Ramos (cell line): ENCODE data around the gene MAGI3.

Source experiments
- in situ Hi-C: fragments of 300-500 bp; cut with MboI; formaldehyde crosslinking; loops from one replicate; pipeline ENCODE4 v1.14.3; 2022; ENCODE audit warnings: low sequenced_read_pairs; ENCODE audit not compliant: unreplicated experiment

MAGI3 gene

DNA sequence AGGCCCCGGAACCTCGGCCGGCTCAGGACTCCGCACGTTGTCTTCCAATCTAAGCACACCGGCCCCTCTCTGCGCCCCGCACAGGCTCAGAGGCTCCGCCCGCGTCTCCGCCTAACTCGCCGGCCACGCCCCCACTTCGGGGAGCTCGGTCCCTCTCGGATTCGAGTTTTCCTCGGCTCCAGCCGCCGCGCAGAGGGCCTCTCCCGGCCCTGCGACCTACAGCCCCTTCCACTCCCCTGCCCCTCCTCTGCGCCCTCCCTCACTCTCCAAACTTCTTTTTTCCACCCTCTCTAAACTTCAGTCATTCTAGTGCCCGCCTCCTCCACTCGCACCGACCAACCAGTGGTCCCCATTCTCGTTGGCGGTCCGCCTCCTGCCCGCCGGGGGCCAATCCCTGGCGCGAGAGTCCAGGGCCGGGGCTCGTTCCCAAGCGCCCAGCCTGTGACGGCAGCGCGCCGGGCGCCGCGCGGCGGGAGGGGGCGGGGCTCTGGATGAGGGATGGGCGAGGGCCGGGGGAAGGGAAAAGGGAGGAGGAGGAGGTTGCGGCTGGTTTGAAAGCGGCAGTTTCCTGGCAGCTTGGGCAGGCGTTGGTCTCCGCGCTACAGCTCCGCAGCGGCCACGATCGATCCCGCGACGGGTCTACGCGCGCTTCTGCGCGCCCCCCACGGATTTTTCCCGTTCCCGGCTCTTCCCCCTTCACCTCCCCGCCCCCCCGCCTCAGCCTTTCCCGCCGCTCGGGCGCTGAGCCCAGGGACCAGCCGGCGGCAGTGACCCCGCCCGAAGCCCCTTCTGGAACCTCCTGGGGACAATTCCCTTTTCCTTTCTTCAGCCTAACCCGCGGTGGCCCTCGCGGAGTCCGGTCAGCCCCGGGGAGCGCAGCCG lies at the start of gene MAGI3:
Gene MAGI3 (plus strand): TSS at position 563 of the 882 bp plus-strand sequence. CDS start 519 bp downstream, outside the sequence.
- in situ Hi-C loops, result no loop called here

DNA sequence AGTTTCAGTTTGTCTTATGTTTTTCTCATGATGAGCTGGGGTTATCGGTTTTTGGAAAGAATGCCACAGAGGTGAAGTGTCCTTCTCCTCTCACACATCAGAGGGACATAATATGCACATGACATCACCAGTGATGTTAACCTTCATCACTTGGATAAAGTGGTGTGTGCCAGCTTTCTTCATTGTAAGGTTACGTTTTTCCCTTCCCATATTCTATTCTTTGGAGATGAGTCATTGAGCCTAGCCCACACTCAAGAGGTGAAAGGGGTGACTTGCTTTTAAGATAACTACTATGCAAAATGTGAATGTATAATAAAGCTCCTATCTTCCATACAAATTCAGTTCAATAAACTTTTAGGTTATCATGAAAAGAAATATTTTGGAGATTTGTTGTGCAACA lies 36.7 kb upstream of the MAGI3 start:
- in situ Hi-C loops, result no loop called here

DNA sequence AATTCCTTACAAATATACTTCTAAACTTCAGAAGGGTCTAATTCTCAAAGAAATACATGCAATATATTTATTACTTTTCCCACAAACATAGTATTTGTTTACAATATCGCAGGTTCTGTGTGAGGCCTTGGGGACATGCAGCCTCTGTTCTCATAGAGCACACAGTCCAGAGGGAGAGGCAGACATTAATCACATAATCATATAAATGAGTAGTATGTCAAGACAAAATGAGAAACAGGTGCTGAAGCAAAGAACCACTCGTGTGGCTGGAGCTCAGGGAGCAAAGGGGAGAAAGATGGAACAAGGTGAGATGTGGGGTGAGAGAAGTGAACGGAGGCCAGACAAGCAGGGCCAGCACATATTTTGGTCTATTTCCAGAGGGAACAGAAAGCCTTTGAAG lies 26.4 kb upstream of the MAGI3 start:
- in situ Hi-C loops, result no loop called here

DNA sequence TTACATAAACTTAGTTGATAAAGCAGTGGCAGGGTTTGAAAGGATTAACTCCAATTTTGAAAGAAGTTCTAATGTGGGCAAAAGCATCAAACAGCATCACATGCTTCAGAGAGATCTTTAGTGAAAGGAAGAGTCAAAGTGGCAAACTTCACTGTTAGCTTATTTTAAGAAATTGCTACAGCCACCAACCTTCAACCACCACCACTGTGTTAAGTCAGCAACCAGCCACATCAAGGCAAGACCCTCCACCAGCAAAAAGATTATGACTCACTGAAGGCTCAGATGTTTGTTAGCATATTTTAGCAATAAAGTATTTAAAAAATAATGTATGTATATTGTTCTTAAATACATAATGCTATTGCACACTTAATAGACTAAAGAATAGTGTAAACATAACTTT lies 21.3 kb upstream of the MAGI3 start:
- in situ Hi-C loops, result no loop called here

DNA sequence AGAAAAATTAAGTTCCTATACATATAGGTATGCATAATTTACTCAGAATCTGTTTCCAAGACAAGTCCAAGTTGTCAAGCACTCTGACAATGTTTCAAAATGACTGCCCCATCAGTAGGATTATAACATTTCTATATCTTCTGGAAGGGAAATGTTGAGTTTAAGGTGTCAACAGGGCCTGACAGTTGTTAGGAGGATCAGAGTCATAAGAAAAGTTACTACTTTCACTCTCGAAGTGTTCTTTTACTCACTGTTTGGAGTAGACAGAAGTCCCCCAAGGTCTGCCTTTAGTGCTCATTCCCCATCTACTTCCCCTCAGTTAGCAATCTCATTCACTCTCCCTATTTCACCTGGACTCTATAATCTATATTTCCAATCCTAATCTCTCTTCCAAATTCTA lies 20.6 kb upstream of the MAGI3 start:
- in situ Hi-C loops, result no loop called here

DNA sequence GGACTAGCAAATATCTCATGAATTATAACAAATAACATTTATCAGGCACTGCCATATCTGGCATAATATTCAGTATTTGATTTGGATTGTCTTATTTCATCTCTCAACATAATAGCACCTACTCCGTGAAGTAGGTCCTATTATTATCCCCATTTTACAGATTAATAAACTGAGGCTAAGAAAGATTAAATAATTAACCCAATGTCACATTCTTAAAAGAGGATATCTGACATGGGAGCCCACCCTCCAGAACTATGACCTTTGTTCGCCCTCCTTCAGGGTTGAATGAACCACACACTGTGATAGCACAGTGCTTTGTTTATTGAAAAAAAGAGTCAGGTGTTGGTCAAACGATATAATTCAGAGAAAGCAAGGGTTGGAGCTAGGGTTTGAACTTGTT lies 19.4 kb upstream of the MAGI3 start:
- in situ Hi-C loops, result no loop called here

DNA sequence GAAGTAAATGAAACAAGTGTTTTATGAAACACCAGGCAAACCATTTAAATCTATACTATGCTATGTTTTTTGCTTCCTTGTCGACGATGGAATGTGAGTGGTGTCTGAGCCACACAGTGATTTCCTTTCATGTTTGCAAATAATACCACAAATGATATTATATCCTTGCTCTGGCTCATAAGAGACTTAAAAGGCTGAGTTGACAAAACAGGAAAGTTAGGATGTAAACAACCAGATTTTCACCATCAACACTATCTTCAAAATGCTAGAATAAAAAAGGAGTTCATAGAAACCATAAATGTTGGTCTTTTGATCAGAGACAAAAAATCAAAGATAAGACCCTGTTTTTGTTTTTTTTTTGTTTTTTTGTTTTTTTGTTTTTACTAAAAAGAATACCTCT lies 17.8 kb upstream of the MAGI3 start:
- in situ Hi-C loops, result no loop called here

DNA sequence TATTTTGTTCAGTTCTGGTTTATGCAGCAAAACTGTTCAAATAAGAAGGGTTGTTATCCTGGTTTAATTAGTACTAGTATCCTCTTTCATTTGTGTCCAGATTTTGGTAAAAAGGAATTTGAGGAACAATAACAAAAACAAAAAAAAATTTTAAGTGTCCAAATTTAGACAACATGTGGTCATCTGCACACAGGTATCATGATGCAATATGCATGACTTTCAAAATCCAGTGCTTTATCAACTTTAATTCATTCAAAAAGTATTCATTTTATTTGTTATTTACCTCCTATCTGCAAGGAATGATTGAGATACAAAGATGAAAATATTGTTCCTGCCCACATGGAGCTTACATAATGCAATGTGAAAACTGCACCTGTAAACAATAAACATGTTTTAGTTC lies 16.7 kb upstream of the MAGI3 start:
- in situ Hi-C loops, result no loop called here

DNA sequence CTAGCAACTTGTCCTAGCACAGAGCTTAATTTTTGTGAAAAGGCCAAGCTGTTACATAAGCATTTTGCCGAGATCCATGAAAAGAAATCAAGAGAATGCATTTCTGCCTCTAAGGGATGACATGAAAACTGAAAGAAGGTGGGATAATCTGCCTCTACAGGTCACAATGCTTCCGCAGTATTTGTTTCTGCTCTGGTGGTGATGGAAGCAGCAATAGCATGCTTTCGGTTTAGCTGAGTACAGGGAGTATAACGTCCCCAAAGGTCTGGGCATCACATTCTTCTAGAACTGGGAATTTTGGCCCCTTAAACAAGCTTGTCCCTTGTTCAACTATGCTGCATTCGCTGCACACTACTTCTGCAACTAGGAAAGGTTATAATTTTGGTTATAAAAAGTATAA lies 14.4 kb upstream of the MAGI3 start:
- in situ Hi-C loops, result no loop called here

DNA sequence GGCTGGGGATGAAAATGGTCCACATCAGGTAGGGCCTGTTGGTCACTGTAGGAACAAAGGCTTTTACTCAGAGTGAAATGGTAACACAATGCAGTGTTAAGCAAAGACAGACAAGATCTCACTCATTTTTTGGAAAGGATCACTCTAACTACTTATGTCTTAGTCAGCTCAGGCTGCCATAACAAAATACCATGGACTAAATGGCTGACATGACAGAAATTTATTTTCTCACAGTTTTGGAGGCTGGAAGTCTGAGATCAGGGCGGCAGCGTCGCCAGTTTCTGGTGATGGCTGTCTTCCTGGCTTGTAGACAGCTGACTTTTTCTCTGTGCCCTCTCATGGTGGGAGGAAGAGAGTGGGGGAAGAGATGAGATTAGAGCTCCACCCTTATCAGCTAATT lies 10.2 kb upstream of the MAGI3 start:
- in situ Hi-C loops, result no loop called here

DNA sequence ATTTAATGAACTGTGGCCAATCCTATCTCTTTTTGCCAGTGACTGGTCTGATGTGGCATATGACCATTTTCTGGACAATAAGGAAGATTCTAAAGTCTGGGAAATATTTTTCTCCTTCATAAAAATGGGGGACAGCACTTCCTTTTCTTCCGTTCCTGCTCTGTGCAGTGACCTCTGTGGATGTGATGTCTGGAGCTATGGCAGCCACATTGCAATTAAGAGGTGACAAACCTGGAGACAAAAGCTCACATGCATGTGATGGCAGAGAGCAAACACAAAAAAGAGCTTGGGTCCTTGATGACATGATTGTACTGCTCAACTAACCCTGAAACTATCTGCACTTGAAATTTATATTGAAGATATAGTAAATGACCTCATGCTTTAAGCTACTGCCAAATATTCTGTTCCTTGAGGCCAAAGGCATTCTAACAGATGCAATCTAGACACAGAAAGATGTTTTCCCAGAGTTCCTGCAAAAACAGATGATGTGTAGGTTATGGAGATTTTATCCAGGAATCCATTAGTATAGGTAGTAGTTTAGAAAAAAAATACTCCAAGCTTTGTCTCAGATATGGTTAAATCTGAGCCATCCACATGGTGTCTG lies 2.2 kb upstream of the MAGI3 start:
- in situ Hi-C loops, result no loop called here

DNA sequence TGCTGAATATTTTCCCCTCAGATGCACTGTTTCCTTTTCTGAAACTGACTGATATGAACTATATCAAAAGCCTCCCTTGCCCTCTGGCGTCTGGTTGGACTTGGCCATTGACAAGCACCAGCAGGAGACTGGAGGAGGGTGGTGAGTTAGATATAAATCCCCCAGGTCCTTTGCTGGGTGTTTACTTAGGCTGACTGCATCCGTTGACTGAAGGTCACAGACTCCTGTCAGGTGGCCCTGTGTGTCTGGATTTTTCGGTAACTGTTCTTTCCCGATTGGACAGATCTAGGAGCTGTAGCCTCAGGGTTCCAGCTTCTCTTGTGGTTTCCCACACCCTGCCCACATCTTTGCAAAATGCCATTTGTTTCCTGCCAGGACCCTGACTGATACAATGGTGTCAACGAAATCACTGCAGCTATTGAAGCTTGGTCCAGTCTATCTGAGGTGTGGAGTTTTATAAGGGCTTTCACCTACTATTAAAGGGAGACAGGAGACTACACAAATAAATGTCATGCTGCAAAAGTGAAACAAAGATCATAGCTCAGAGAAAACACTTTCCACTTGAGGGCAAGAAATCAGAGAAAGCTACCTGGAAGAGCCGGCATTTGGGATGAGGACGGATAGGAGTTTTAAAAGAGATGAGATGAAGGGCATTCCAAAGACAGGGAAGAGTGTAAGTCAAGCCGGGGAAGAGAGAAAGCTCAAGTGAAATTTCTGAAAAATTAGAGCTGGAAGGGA lies 1.5 kb upstream of the MAGI3 start:
- in situ Hi-C loops, result no loop called here

DNA sequence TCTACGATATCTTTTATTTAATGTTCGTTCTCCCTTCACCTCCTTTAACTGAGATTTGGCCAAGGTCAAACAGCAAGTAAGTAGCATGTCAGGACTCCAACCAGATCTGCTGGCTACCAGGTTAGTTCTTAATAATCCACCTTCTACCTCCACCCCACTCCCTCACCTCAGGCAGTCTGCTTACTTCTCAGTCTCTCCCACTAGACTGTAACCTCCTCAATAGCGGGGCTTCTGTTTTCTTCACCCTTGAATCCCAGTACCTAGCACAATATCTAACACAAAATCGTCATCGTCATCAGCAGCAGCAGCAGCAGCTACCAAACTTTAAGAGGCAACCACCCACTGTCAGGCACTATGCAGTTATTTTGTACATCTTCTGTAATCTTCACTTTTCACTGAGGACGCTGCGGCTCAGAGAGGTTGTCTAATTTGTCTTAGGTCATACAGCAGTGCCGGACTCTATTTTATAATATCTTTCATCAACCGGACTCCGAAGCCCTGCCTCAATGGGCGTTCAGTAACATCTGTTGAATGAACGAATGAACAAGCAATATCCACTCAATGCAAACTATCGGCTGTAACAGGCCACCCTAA lies 859 bp upstream of the MAGI3 start:
- in situ Hi-C loops, result no loop called here

DNA sequence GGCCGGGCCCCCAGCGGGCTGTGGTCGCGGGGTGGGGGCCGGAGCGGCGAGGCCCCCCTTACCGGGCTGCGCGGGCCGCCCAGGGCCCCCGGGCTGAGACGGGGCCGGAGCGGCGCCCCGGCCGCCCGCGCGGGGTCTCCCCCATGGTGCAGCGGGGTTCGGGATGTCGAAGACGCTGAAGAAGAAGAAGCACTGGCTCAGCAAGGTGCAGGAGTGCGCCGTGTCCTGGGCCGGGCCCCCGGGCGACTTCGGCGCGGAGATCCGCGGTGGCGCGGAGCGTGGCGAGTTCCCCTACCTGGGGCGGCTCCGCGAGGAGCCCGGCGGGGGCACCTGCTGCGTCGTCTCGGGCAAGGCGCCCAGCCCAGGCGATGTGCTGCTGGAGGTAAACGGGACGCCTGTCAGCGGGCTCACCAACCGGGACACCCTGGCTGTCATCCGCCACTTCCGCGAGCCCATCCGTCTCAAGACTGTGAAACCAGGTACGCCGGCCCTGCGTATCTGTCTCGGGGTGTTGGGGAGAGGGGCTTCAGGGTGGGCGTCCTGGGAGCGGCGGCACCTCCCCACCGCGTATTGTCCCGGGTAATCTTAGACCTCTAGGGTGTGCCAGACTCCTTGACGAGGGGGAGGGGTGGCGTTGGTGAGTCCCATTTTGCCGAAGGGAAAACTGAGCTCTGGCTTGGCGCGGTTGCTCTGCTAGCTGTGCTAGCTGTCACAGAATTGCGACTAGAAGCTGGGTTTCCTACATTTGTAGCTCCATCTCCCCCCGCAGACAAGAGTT lies 745 bp downstream of the MAGI3 start:
- in situ Hi-C loops, result no loop called here

DNA sequence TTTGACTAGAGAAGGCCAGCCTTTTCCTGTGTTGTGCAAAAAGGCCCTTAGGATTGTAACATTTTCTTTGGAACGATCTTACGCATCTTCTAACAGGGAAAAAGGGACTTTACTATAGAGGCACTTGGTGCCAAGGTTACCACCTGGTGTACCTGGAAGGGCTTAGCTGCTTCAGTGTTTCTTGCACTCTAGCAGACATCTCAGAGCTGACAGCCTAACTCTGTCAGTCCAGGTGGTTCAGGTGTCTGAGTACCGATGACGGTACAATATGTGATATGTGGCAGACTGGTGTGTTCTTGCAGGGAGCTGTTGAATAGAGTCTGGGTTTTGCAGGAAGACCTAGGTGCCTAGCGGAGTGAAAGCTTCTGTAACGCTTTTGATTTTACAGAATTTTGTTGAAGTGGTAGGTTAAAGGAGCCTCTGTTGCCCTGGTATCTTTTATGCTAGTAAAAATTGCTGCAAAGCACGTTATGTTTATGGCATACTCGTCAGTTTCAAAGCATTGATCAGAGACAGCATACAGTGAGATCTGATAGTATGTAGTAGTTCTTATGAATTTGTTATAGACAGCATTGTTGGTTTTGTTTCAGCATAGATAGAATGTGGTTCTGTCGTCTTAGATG lies 1.4 kb downstream of the MAGI3 start:
- in situ Hi-C loops, result no loop called here

DNA sequence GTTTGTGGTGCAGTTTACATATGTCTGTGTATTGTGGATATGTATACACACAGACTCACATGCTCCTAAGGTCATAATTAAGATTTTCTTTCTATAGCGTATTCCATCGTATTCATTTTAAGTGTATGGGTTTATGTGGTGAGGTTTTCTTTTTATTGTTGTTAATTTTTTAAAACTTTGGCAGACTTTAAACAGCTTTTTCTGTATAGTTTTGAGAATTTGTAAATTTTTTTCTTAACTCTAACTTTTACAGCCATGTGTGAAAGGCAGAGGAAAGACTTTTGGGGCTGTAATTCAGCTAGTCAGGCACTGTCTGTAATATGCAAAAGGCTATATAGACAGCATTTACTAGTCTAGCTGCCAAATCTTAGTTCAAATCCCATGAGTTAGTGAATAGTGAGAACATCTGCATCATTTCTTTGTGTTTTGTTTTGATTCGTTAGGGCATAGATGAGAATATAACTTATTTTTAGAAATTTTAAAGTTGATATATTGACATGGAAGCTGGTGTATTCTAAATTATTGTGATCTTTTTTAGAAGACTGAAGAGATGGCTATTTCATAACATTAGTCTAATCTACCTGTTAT lies 2.3 kb downstream of the MAGI3 start:
- in situ Hi-C loops, result no loop called here

DNA sequence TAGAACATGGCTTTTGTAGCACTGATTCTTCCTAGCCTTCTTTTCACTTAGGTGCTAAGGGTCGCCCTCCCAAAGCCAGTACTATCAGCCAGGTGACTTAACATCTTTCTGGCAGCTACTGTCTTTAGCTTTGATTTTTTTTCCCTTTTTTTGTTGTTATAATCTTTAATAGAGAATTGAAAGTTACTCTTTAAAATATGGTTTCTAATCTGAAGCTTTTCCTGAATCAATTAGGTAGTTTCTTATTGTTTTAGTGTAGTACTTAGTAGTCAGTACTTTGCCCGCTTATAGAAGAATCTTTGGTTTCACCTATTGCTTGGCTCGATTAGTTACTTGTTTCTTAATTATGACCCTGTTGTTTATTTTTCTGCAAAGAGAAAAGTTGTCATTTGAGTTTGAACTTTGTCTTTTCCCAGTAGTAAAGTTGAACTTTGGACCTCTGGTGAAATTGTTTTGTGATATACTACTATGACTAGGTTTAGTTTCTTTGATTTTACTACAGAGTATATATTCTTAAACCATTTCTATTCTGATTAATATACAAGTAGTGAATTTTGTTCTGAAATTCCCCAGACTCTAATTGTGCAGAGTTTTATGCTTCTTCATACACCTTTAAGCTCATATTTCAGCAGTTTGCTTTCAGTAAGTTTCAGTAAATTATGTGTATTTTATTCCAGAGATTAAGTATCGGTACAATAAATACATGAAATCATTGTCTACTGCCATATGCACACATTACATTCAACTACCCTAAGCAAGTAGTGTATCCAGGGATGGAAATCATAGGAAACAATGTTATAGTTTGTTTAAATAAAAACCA lies 3.9 kb downstream of the MAGI3 start:
- in situ Hi-C loops, result no loop called here

DNA sequence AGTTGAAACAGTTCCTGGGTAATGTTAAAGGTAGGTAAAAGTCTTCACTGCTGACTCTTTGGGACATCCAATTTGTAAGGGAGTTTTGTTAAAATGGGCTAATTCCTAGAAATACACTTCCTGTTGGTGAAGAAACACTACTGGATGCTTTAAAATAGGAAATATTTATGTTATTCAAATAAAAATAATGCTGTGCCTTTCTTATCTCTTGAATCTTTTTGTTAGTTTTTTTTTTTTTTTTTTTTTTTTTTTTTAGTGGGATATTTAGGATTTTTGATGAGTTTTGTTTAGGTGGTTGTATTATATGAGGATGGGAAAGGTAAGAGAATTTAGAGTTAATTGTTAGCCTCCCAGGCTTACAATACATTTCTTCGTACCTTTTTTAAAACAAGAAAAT lies 4.5 kb downstream of the MAGI3 start:
- in situ Hi-C loops, result no loop called here

DNA sequence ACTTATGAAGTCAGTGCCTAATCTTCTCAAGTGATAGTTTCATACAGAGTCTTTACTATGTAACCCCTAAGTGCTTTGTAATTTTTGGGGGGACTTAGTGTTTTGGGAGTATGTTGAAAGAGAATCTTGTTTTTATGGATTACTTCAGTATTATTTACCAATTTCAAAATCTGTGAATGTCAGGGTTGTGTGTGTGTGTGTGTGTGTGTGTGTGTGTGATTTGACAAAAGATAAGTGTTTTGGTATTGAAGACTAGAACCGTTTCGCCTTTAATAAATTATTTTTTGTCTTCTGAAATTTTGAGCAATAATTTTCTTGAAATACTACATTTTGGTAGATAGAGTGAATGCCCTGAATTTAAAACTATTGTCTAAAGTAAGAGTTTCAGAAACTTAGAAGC lies 5.8 kb downstream of the MAGI3 start:
- in situ Hi-C loops, result no loop called here
